ENCODE data around the gene TSEN2. TPM values are rescaled to one million over a fixed set of nuclear protein-coding genes. Genes with fewer than 3 reads are reported as not detected.

Gene TSEN2
- total RNA-seq, 1 experiment from 2014 or later = 35.5 TPM

DNA sequence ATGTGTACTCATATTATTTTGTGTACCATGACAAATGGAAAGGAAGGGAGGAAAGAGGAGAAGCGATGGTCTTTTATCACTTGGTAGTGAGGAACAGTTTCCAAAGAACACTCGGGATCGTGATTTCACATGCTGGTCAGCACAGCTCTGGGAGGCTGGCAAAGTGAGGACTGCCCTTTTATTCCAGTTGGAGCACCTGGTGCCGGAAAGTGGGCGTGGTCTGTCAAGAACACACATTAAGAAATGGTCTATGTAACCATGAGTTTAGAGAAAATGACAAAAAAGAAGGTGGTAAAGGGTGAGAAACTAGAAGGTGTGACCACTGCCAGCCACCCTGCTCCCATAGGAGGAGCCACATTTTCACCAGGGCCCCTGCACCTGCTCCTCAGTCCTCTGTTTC, 7.0 kb upstream of the TSEN2 start:
- H3K9me3 ChIP-seq (ENCODE audit: control insufficient read depth in 1 of 2, insufficient read depth in 1 of 2, low read depth in 1 of 2, low read length in 2 of 2) = no peaks in the 10 kb centered on the region
- no peaks in the 10 kb centered on the region for H3K79me2 ChIP-seq (ENCODE audit: insufficient read depth, low read length)
- H2AFZ ChIP-seq (ENCODE audit: low read depth, low read length, poor library complexity, severe bottlenecking) = no peak overlapping the region
- no TSS peak for BruUV-seq (replicated peaks)
- TF ChIP-seq POLR2AphosphoS5 (IDR thresholded peaks at IDR 0.05; ENCODE audit: low read depth, low read length) (no peak), ZFX (IDR thresholded peaks at IDR 0.05) (no peak), SIN3A (IDR thresholded peaks at IDR 0.05; ENCODE audit: low read depth) (no peak), ZNF274 (IDR thresholded peaks at IDR 0.05; ENCODE audit: low read depth, low read length) (no peak), ELF1 (IDR thresholded peaks at IDR 0.05; ENCODE audit: borderline replicate concordance, low read depth) (no peak), EZH2 (IDR thresholded peaks at IDR 0.05) (no peak), YY1 (IDR thresholded peaks at IDR 0.05; ENCODE audit: extremely low read depth, insufficient replicate concordance, low read depth, low read length) (no peak), RAD21 (IDR thresholded peaks at IDR 0.05; ENCODE audit: low read depth) (no peak), SP1 (IDR thresholded peaks at IDR 0.05; ENCODE audit: low read depth) (no peak)
- TF ChIP-seq, protein P1, sequence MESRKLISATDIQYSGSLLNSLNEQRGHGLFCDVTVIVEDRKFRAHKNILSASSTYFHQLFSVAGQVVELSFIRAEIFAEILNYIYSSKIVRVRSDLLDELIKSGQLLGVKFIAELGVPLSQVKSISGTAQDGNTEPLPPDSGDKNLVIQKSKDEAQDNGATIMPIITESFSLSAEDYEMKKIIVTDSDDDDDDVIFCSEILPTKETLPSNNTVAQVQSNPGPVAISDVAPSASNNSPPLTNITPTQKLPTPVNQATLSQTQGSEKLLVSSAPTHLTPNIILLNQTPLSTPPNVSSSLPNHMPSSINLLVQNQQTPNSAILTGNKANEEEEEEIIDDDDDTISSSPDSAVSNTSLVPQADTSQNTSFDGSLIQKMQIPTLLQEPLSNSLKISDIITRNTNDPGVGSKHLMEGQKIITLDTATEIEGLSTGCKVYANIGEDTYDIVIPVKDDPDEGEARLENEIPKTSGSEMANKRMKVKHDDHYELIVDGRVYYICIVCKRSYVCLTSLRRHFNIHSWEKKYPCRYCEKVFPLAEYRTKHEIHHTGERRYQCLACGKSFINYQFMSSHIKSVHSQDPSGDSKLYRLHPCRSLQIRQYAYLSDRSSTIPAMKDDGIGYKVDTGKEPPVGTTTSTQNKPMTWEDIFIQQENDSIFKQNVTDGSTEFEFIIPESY (IDR thresholded peaks at IDR 0.05; ENCODE audit: extremely low read depth, insufficient replicate concordance, low read length) = no peak
- TF ChIP-seq, protein P2, sequence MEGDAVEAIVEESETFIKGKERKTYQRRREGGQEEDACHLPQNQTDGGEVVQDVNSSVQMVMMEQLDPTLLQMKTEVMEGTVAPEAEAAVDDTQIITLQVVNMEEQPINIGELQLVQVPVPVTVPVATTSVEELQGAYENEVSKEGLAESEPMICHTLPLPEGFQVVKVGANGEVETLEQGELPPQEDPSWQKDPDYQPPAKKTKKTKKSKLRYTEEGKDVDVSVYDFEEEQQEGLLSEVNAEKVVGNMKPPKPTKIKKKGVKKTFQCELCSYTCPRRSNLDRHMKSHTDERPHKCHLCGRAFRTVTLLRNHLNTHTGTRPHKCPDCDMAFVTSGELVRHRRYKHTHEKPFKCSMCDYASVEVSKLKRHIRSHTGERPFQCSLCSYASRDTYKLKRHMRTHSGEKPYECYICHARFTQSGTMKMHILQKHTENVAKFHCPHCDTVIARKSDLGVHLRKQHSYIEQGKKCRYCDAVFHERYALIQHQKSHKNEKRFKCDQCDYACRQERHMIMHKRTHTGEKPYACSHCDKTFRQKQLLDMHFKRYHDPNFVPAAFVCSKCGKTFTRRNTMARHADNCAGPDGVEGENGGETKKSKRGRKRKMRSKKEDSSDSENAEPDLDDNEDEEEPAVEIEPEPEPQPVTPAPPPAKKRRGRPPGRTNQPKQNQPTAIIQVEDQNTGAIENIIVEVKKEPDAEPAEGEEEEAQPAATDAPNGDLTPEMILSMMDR (IDR thresholded peaks at IDR 0.05 in 2 of 3, conservative IDR thresholded peaks at IDR 0.05 in 1 of 3; ENCODE audit: borderline replicate concordance in 1 of 3, insufficient read depth in 1 of 3, low read depth in 2 of 3, low read length in 2 of 3) = no peak
- no peaks in the 10 kb centered on the region for H4K20me1 ChIP-seq (ENCODE audit: insufficient read depth)
- ChIA-PET RAD21 (ENCODE audit: low non-redundant PET in 1 of 2, low total read pairs in 2 of 2, uncharacterized antibody in 2 of 2, unreplicated experiment in 2 of 2) (no interaction called here), CTCF (interaction anchor here (1.1 to 4.9 kb wide), 2 partner anchors 283 to 341 kb away, joined by 3 to 90 read pairs; no protein-coding TSS in a partner anchor), POLR2A (no interaction called here)
- ATAC-seq = no peak
- H3K9ac ChIP-seq (ENCODE audit: low read length) = no peak overlapping the region
- H3K9me2 ChIP-seq (ENCODE audit: insufficient read depth) = no peaks in the 10 kb centered on the region
- intact Hi-C loops (cut with micrococcal nuclease) = no loop called here
- peaks cover 15 to 46% of the 10 kb centered on the region in 2 experiments; a peak in 3 of 4 replicates for H3K4me1 ChIP-seq (ENCODE audit: control insufficient read depth in 1 of 2, insufficient read depth in 2 of 2, low read length in 2 of 2)
- H3K4me2 ChIP-seq (ENCODE audit: low read length) = no peak overlapping the region
- no peaks in the 10 kb centered on the region for H3K27me3 ChIP-seq (ENCODE audit: insufficient read depth, low read length)
- H3K36me3 ChIP-seq (ENCODE audit: control insufficient read depth in 1 of 2, insufficient read depth in 2 of 2, low read length in 2 of 2) = no peaks in the 10 kb centered on the region
- no peak overlapping the region for H3K27ac ChIP-seq (ENCODE audit: low read depth, low read length)
- H3K4me3 ChIP-seq (replicated peaks in 1 of 2; ENCODE audit: low read depth in 1 of 2, low read length in 2 of 2) = no peak overlapping the region
- no peak for DNase-seq (ENCODE audit: low read depth, low spot score)

All from HCT116 (cell line).